HL-60 (cell line): ENCODE results near the gene SLC25A47.
"Not testable (repeated sequence)": the region's sequence is repeated elsewhere in the genome, so short reads cannot be mapped to it uniquely, and the experiment has no call there.

Source experiments
- DNase-seq, 2 experiments: peaks; one replicate each; pipeline ENCODE4 v3.0.0-alpha.2; 2010 to 2020; ENCODE audit warnings: low read depth in 1 of 2, low spot score in 1 of 2
- H3K27ac ChIP-seq: fragments of 250-450 bp; sonication (Bioruptor Pico); replicated peaks from 2 replicates; pipeline ENCODE4 v1.5.1; 2020; ENCODE audit warnings: mild to moderate bottlenecking, moderate library complexity
- H3K27me3 ChIP-seq: fragments of 250-450 bp; sonication (Bioruptor Pico); 2 replicates; pipeline ENCODE4 v1.5.1; 2021; ENCODE audit warnings: mild to moderate bottlenecking, moderate library complexity; ENCODE audit not compliant: insufficient read depth, poor library complexity, severe bottlenecking
- H3K4me3 ChIP-seq: replicated peaks from 2 replicates; pipeline ENCODE4 v1.5.1; 2011; ENCODE audit warnings: mild to moderate bottlenecking, control low read depth, low read length; ENCODE audit not compliant: insufficient read depth
- GABPA ChIP-seq: IDR thresholded peaks from 2 replicates; pipeline ENCODE4 v1.6.1; 2012; ENCODE audit warnings: low read depth
- POLR2AphosphoS5 ChIP-seq: IDR thresholded peaks from 2 replicates; pipeline ENCODE4 v1.6.1; 2012; ENCODE audit warnings: low read depth
- SPI1 ChIP-seq: IDR thresholded peaks from 2 replicates; pipeline ENCODE4 v1.6.1; 2012; ENCODE audit warnings: low read depth, mild to moderate bottlenecking, borderline replicate concordance
- TF ChIP-seq, protein P1 (sequence below): IDR thresholded peaks from 2 replicates; pipeline ENCODE4 v1.6.1; 2012; ENCODE audit warnings: low read depth; ENCODE audit not compliant: insufficient replicate concordance
- TF ChIP-seq, protein P2 (sequence below): IDR thresholded peaks from one replicate; pipeline ENCODE4 v1.5.1; 2011; ENCODE audit warnings: low read length, control low read depth, inconsistent platforms; ENCODE audit not compliant: insufficient read depth

The SLC25A47 gene

DNA sequence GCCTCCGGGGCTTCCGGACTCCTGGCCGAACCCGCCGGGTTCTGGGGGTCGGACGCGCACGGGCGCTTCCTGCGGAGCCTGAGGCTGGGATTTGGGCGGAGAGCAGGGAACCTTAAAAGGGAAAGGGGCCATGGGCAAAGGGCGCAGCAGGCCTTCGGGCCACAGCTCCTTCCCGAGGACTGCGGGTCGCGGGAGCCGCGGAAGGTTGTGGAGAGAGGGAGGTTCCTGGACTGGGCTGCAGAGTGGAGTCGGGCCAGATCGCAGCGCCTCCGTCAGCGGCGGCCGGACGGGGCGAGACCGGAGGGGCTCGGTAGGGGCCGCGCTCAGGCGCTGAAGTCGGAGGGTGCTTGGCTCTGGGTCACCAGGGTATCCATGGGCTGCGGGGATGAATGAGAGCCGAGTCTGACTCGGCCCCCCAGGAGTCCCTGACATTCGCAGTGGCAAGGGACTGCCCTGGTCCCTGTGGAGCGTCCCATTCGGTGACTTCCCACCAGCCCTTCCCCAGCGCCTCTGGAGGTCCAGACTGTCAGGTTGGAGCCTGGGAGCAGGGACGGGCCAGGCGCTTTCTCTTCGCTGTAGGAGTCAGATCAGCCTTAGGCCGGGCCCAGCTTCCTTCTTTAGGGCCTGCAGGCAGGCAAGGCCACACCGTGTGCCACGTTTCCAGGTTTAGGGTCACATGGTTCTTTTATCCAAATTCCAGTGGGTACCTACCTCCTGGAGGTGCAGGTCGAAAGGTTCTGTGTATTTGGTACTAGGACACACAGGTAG is 16.0 kb upstream of the SLC25A47 start:
- H3K27ac ChIP-seq = peak overlapping the region; percentile 94

DNA sequence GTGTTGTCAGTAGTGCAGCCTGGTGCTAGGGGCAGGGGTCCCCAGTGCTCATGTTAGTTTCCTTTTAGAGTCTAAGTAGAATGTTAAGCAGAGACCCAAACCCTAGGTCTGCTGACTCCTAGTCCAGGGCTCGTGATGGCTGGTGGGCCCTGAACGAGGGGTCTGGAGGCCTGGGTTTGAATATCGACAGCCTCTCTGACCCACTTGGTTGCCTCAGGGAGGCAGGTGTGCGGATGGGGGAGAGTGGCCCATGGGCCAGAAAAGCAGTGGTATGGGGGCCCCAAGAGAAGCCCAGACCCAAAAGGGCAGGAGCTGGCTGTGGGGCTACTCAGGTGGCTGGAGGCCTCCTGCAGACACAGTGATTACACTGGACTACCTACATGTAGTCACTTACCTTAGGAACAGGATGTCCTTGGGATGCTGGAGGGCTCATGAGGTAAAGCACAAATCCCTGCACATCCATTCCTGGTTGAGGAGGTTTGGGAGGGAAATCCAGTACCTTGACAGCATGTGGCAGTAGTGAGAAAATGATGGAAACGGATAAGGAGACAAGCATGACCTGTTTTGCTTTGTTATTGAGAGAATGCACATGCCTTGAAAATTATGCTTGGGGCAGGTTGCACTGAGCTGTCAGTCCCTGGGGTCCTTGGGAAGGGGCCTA is 15.2 kb upstream of the SLC25A47 start:
- H3K4me3 ChIP-seq = no peak overlapping the region

More for the DNA sequence above, 16.0 kb upstream of the SLC25A47 start:
- H3K4me3 ChIP-seq = peak overlapping the region; percentile 77
- peak in 1 of 2 experiments; percentile 69 for DNase-seq
- H3K27me3 ChIP-seq = no peaks in the 10 kb centered on the region
- TF ChIP-seq, protein P1, sequence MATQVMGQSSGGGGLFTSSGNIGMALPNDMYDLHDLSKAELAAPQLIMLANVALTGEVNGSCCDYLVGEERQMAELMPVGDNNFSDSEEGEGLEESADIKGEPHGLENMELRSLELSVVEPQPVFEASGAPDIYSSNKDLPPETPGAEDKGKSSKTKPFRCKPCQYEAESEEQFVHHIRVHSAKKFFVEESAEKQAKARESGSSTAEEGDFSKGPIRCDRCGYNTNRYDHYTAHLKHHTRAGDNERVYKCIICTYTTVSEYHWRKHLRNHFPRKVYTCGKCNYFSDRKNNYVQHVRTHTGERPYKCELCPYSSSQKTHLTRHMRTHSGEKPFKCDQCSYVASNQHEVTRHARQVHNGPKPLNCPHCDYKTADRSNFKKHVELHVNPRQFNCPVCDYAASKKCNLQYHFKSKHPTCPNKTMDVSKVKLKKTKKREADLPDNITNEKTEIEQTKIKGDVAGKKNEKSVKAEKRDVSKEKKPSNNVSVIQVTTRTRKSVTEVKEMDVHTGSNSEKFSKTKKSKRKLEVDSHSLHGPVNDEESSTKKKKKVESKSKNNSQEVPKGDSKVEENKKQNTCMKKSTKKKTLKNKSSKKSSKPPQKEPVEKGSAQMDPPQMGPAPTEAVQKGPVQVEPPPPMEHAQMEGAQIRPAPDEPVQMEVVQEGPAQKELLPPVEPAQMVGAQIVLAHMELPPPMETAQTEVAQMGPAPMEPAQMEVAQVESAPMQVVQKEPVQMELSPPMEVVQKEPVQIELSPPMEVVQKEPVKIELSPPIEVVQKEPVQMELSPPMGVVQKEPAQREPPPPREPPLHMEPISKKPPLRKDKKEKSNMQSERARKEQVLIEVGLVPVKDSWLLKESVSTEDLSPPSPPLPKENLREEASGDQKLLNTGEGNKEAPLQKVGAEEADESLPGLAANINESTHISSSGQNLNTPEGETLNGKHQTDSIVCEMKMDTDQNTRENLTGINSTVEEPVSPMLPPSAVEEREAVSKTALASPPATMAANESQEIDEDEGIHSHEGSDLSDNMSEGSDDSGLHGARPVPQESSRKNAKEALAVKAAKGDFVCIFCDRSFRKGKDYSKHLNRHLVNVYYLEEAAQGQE = no peak
- TF ChIP-seq SPI1 (no peak), GABPA (no peak), POLR2AphosphoS5 (no peak; the same call in 1 of the 2 replicates)
- TF ChIP-seq, protein P2, sequence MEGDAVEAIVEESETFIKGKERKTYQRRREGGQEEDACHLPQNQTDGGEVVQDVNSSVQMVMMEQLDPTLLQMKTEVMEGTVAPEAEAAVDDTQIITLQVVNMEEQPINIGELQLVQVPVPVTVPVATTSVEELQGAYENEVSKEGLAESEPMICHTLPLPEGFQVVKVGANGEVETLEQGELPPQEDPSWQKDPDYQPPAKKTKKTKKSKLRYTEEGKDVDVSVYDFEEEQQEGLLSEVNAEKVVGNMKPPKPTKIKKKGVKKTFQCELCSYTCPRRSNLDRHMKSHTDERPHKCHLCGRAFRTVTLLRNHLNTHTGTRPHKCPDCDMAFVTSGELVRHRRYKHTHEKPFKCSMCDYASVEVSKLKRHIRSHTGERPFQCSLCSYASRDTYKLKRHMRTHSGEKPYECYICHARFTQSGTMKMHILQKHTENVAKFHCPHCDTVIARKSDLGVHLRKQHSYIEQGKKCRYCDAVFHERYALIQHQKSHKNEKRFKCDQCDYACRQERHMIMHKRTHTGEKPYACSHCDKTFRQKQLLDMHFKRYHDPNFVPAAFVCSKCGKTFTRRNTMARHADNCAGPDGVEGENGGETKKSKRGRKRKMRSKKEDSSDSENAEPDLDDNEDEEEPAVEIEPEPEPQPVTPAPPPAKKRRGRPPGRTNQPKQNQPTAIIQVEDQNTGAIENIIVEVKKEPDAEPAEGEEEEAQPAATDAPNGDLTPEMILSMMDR = no peak

DNA sequence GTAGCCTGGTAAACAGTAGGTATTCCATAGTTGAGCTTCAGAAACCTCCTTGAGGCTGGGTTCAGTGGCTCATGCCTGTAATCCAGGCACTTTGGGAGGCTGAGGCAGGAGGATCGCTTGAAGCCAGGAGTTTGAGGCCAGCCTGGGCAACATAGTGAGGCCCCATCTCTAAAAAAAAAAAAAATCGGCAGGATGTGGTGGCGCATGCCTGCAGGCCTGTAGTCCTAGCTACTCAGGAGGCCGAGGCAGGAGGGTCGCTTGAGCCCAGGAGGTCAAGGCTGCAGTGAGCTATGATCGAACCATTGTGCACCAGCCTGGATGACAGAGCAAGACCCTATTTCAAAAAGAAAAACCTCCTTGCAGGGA is 14.7 kb upstream of the SLC25A47 start:
- H3K4me3 ChIP-seq, DNase-seq, H3K27ac ChIP-seq, H3K27me3 ChIP-seq: not testable (repeated sequence)

More for the DNA sequence above, 15.2 kb upstream of the SLC25A47 start:
- peak overlapping the region; percentile 94 for H3K27ac ChIP-seq
- TF ChIP-seq POLR2AphosphoS5 (no peak), GABPA (no peak), SPI1 (no peak)
- TF ChIP-seq, protein P2 = no peak
- TF ChIP-seq, protein P1 = no peak
- DNase-seq = no peak
- H3K27me3 ChIP-seq = no peaks in the 10 kb centered on the region

DNA sequence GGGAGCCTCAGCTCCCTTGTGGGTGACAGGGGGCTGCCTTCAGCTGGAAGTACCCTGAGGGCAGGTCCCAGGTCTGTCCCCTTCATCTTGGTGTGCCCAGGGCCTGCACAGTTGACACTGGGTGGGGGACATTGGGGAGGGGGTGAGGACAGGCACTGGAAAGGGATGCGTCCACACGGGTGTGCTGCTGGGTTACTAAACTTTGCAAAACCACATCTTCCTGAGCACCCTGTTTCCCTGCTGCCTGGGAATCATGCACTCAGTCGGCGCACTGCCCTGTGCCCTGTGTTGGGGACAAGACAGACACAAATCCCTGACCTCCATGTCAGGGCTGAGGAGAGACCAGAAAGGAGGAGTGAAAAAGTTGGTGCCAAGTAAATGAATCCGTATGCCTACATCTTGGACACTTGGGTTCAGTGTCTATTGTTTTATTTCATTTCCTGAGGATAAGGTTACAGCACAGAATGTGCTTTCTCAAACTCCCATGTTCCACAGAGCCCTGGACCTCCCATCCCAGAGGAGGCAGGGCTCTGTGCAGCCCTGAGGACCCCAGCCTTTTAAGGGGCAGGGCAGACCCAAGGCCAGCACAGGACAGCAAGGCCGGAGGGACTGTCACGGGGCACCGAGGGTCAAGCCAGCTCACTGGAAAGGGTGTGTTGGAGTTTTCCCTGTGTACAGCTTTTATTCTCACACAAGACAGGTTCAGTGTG is 14.0 kb upstream of the SLC25A47 start:
- Histone ChIP-seq H3K27me3 (no peaks in the 10 kb centered on the region), H3K4me3 (no peak overlapping the region), H3K27ac (no peak overlapping the region)
- DNase-seq = peak in 1 of 2 experiments; percentile 32
- no peak for TF ChIP-seq GABPA
- no peak for TF ChIP-seq POLR2AphosphoS5
- TF ChIP-seq SPI1 = no peak
- TF ChIP-seq, protein P2 = no peak
- TF ChIP-seq, protein P1 = no peak
